Naive B cell (primary cell): ENCODE data around the gene EMC10. TPM values are rescaled to one million over a fixed set of nuclear protein-coding genes. Genes with fewer than 3 reads are reported as not detected.
A peak's percentile ranks its signal among the peaks of the same experiment; 100 is the strongest.

ENCODE experiments used
- ATAC-seq, 2 donors: fragments of 150-1000 bp; cut with Tn5 transposase; 2 replicates each; pipeline ENCODE4 v1.10.0; 2021; ENCODE audit warnings: low read depth in 2 of 2, mild to moderate bottlenecking in 2 of 2, moderate library complexity in 2 of 2
- DNase-seq: peaks from one replicate; pipeline ENCODE4 v3.0.0; 2022
- H3K27ac Mint-ChIP-seq, 6 donors: one replicate each; pipeline ENCODE4 v1.8.0; 2020 to 2022; ENCODE audit warnings: mild to moderate bottlenecking in 6 of 6, mixed read lengths in 6 of 6, moderate library complexity in 5 of 6, inconsistent platforms in 2 of 6
- H3K27me3 Mint-ChIP-seq, 3 donors: one replicate each; pipeline ENCODE4 v1.8.0; 2021 to 2022; ENCODE audit warnings: mixed read lengths in 3 of 3, mild to moderate bottlenecking in 1 of 3
- H3K36me3 Mint-ChIP-seq, 2 donors: one replicate each; pipeline ENCODE4 v1.8.0; 2020 to 2022; ENCODE audit warnings: mixed read lengths in 2 of 2, inconsistent platforms in 1 of 2, mild to moderate bottlenecking in 1 of 2
- H3K4me1 Mint-ChIP-seq, 3 donors: one replicate each; pipeline ENCODE4 v1.8.0; 2020 to 2022; ENCODE audit warnings: mixed read lengths in 3 of 3, inconsistent platforms in 1 of 3, mild to moderate bottlenecking in 1 of 3, moderate library complexity in 1 of 3
- H3K4me3 Mint-ChIP-seq, 8 donors: one replicate each; pipeline ENCODE4 v1.8.0; 2020 to 2022; ENCODE audit warnings: mild to moderate bottlenecking in 8 of 8, mixed read lengths in 8 of 8, moderate library complexity in 8 of 8, inconsistent platforms in 2 of 8
- H3K9me3 Mint-ChIP-seq, 7 donors: one replicate each; pipeline ENCODE4 v1.8.0; 2020 to 2022; ENCODE audit warnings: mixed read lengths in 7 of 7, mild to moderate bottlenecking in 5 of 7, inconsistent platforms in 2 of 7, moderate library complexity in 1 of 7
- polyA plus RNA-seq, 6 donors: library from polyadenylated mRNA; unstranded; fragments of 300-500 nt; fragmentation: Illumina TruSeq; gene quantifications; one replicate each; pipeline ENCODE4 v1.2.3, GENCODE V29; 2021; ENCODE audit warnings: low read depth in 6 of 6

Gene EMC10
- polyA plus RNA-seq, 6 donors from 2014 or later, result 7.0 to 11.9 (median 8.6) TPM

- Mint-ChIP-seq H3K27ac (no peak overlapping the region), H3K36me3 (no peaks in the 10 kb centered on the region), H3K4me3 (no peak overlapping the region), H3K4me1 (peaks cover 0 to 10% (median 2%) of the 10 kb centered on the region in 3 donors), H3K27me3 (no peaks in the 10 kb centered on the region), H3K9me3 (no peaks in the 10 kb centered on the region)
- DNase-seq, result no peak
- no peak for ATAC-seq
Observed at GRCh38 chr19:50498219-50499056, 22.1 kb downstream of the EMC10 start.

- peaks cover 0 to 10% (median 2%) of the 10 kb centered on the region in 3 donors for H3K4me1 Mint-ChIP-seq
Observed at GRCh38 chr19:50500060-50500752, 23.9 kb downstream of the EMC10 start.

GRCh38 chr19:50500753-50501151 lies 24.4 kb downstream of the EMC10 start:
- Mint-ChIP-seq H3K4me3 (no peak overlapping the region), H3K36me3 (no peaks in the 10 kb centered on the region), H3K27me3 (no peaks in the 10 kb centered on the region), H3K4me1 (peaks cover 0 to 10% (median 2%) of the 10 kb centered on the region in 3 donors), H3K9me3 (no peaks in the 10 kb centered on the region), H3K27ac (peak overlapping the region in 2 of 6 donors; percentile 42 to 81)
- DNase-seq, result no peak
- peak in 1 of 2 donors; percentile 16 for ATAC-seq

More at GRCh38 chr19:50500060-50500752, 23.9 kb downstream of the EMC10 start:
- no peak for DNase-seq
- H3K27ac Mint-ChIP-seq, result peak overlapping the region in 1 of 6 donors; percentile 42
- ATAC-seq, result peak; percentile 50 to 66
- H3K9me3 Mint-ChIP-seq, result no peaks in the 10 kb centered on the region
- no peak overlapping the region for H3K4me3 Mint-ChIP-seq
- H3K36me3 Mint-ChIP-seq, result no peaks in the 10 kb centered on the region
- H3K27me3 Mint-ChIP-seq, result no peaks in the 10 kb centered on the region

GRCh38 chr19:50501186-50501567 lies 24.9 kb downstream of the EMC10 start:
- Mint-ChIP-seq H3K4me1 (peaks cover 0 to 10% (median 2%) of the 10 kb centered on the region in 3 donors), H3K4me3 (no peak overlapping the region), H3K9me3 (no peaks in the 10 kb centered on the region), H3K36me3 (no peaks in the 10 kb centered on the region), H3K27ac (peak overlapping the region in 2 of 6 donors; percentile 42 to 81), H3K27me3 (no peaks in the 10 kb centered on the region)
- DNase-seq, result no peak
- ATAC-seq, result peak in 1 of 2 donors; percentile 13

GRCh38 chr19:50501568-50502475 lies 25.5 kb downstream of the EMC10 start:
- H3K27ac Mint-ChIP-seq, result peak overlapping the region in 2 of 6 donors; percentile 21 to 44
- ATAC-seq, result no peak
- H3K27me3 Mint-ChIP-seq, result no peaks in the 10 kb centered on the region
- DNase-seq, result no peak
- peaks cover 0 to 13% (median 2%) of the 10 kb centered on the region in 3 donors for H3K4me1 Mint-ChIP-seq
- peaks cover 0 to 2% of the 10 kb centered on the region in 2 donors for H3K36me3 Mint-ChIP-seq
- H3K9me3 Mint-ChIP-seq, result no peaks in the 10 kb centered on the region
- H3K4me3 Mint-ChIP-seq, result no peak overlapping the region

- DNase-seq, result no peak
Observed at GRCh38 chr19:50505856-50506611, 29.7 kb downstream of the EMC10 start.

GRCh38 chr19:50506700-50507099 lies 30.4 kb downstream of the EMC10 start:
- no peak for DNase-seq
- Mint-ChIP-seq H3K27ac (peak overlapping the region in 1 of 6 donors; percentile 96), H3K4me3 (no peak overlapping the region), H3K36me3 (peaks cover 0 to 16% of the 10 kb centered on the region in 2 donors), H3K4me1 (peaks cover 20 to 38% (median 21%) of the 10 kb centered on the region in 3 donors), H3K27me3 (no peaks in the 10 kb centered on the region), H3K9me3 (peaks cover 0 to 2% (median 0%) of the 10 kb centered on the region in 7 donors)
- ATAC-seq, result no peak

More at GRCh38 chr19:50505856-50506611, 29.7 kb downstream of the EMC10 start:
- peak overlapping the region in 1 of 6 donors; percentile 11 for H3K27ac Mint-ChIP-seq
- H3K4me3 Mint-ChIP-seq, result no peak overlapping the region
- H3K9me3 Mint-ChIP-seq, result no peaks in the 10 kb centered on the region
- peaks cover 0 to 9% of the 10 kb centered on the region in 2 donors for H3K36me3 Mint-ChIP-seq
- no peak for ATAC-seq
- H3K27me3 Mint-ChIP-seq, result no peaks in the 10 kb centered on the region
- H3K4me1 Mint-ChIP-seq, result peaks cover 13 to 33% (median 15%) of the 10 kb centered on the region in 3 donors

- DNase-seq (no peak), ATAC-seq (no peak)
- Mint-ChIP-seq H3K4me1 (peaks cover 20 to 36% (median 23%) of the 10 kb centered on the region in 3 donors), H3K9me3 (peaks cover 0 to 2% (median 0%) of the 10 kb centered on the region in 7 donors), H3K27ac (peak overlapping the region in 3 of 6 donors; percentile 38 to 96 (median 64)), H3K4me3 (no peak overlapping the region), H3K36me3 (peaks cover 0 to 16% of the 10 kb centered on the region in 2 donors), H3K27me3 (no peaks in the 10 kb centered on the region)
Observed at GRCh38 chr19:50507376-50507775, 31.1 kb downstream of the EMC10 start.

- ATAC-seq (no peak), DNase-seq (no peak)
- peaks cover 0 to 16% of the 10 kb centered on the region in 2 donors for H3K36me3 Mint-ChIP-seq
- H3K27ac Mint-ChIP-seq, result peak overlapping the region; percentile 60 to 96 (median 84)
- H3K9me3 Mint-ChIP-seq, result peaks cover 0 to 2% (median 0%) of the 10 kb centered on the region in 7 donors
- H3K4me3 Mint-ChIP-seq, result peak overlapping the region in 3 of 8 donors; percentile 14 to 58 (median 16)
- H3K4me1 Mint-ChIP-seq, result peaks cover 23 to 40% (median 27%) of the 10 kb centered on the region in 3 donors
- H3K27me3 Mint-ChIP-seq, result peaks cover 0 to 10% (median 8%) of the 10 kb centered on the region in 3 donors
Observed at GRCh38 chr19:50508843-50509190, 32.5 kb downstream of the EMC10 start.

GRCh38 chr19:50509366-50509765 lies 33.1 kb downstream of the EMC10 start:
- ATAC-seq, result no peak
- H3K4me3 Mint-ChIP-seq, result peak overlapping the region in 4 of 8 donors; percentile 14 to 80 (median 64)
- peaks cover 0 to 14% (median 11%) of the 10 kb centered on the region in 3 donors for H3K27me3 Mint-ChIP-seq
- peaks cover 0 to 16% of the 10 kb centered on the region in 2 donors for H3K36me3 Mint-ChIP-seq
- peaks cover 27 to 40% (median 27%) of the 10 kb centered on the region in 3 donors for H3K4me1 Mint-ChIP-seq
- H3K27ac Mint-ChIP-seq, result peak overlapping the region; percentile 47 to 100 (median 97)
- peaks cover 0 to 2% (median 0%) of the 10 kb centered on the region in 7 donors for H3K9me3 Mint-ChIP-seq
- DNase-seq, result no peak

GRCh38 chr19:50510121-50510670 lies 33.9 kb downstream of the EMC10 start:
- H3K4me3 Mint-ChIP-seq, result peak overlapping the region; percentile 71 to 98 (median 94)
- no peak for ATAC-seq

GRCh38 chr19:50510700-50511068 lies 34.4 kb downstream of the EMC10 start:
- ATAC-seq, result peak; percentile 38 to 40
- Mint-ChIP-seq H3K36me3 (peaks cover 0 to 16% of the 10 kb centered on the region in 2 donors), H3K4me1 (peaks cover 27 to 40% (median 30%) of the 10 kb centered on the region in 3 donors), H3K27ac (peak overlapping the region; percentile 96 to 100 (median 99)), H3K4me3 (peak overlapping the region; percentile 71 to 98 (median 94)), H3K27me3 (peaks cover 0 to 18% (median 17%) of the 10 kb centered on the region in 3 donors), H3K9me3 (peaks cover 0 to 2% (median 0%) of the 10 kb centered on the region in 7 donors)
- DNase-seq, result no peak

More at GRCh38 chr19:50510121-50510670, 33.9 kb downstream of the EMC10 start:
- Mint-ChIP-seq H3K27ac (peak overlapping the region; percentile 96 to 100 (median 99)), H3K36me3 (peaks cover 0 to 16% of the 10 kb centered on the region in 2 donors), H3K4me1 (peaks cover 27 to 40% (median 30%) of the 10 kb centered on the region in 3 donors), H3K9me3 (peaks cover 0 to 2% (median 0%) of the 10 kb centered on the region in 7 donors), H3K27me3 (peaks cover 0 to 18% (median 14%) of the 10 kb centered on the region in 3 donors)
- no peak for DNase-seq
